GM11168 (cell line): Measurements from ENCODE around the gene DDX56.

Experiments
- in situ Hi-C: fragments of 300-500 bp; cut with MboI; formaldehyde crosslinking; loops from one replicate; pipeline ENCODE4 v1.12.0; 2022; ENCODE audit warnings: low sequenced_read_pairs; ENCODE audit not compliant: unreplicated experiment

The DDX56 gene

DNA sequence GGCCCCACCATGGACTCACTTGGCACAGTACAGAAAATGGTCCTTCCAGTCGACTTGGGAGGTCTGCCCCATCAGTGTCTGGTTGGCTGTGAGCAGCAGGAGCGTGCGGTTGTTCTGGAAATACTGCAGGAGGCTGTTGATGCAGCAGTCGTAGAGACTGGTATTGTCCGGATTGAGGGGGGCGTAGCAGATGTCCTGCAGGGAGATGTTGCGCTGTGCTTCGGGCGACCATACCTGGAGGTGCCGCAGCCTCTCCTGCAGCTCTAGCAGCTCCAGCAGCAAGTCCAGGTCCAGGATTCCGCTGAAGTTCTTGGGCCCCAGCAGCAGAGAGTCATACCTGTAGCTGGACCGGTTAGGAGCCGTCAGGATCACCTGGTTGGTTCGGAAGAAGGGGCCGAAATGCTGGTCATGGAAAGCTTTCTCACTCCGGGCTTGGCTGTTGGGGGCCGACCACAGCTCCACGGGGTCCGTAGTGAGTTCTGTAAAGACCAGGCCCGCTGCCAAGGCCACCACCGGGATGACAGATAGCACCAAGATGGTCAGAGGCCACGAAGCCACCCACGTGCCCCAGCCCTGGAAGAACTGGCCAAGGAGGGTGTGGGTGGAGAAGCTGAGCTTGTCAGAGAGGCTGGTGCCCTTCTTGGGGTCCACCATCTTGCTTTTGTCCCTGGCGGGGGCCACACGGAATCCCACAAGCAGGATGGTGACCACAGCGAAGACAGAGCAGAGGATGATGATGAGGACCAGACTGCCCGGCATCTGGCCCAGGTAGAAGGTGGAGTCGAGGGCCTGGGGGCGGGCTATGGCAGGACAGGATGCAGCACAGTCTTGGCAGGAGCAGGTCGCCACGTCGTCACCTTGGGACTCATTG, 34.7 kb downstream of the DDX56 start:
- in situ Hi-C loops = no loop called here

DNA sequence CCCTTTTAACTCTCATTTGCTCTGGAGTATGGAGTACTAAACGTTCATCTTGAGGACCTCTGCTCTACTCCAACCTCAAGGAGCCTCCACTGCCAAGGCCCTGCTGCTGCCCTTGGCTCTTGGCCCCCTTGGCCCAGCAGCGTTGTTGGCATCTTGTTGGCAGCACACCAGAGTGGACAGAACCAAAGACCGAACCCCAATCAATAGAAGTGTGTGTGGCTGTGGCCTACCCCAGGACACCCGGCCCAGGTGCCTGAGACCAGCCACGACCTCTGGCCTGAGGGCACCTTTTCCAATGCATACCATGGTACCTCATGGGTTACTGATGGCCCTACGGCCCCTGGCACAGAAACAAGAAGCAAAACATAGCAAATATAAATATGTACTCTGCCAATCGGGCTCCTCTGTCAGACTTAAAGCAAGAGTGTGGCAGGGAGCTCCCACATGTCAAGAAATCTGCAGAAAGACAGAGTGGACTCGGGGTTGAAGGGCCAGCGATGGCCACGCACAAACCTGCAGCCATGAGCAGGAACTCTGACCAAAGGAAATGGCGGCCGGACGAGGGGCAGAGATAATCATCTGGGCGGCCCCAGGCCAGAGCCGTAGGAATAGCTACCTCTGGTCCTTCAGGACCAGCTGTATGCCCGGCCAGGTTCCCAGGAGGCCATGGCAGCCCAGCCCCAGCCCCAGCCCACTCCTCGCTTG, 35.5 kb downstream of the DDX56 start:
- in situ Hi-C loops = no loop called here

DNA sequence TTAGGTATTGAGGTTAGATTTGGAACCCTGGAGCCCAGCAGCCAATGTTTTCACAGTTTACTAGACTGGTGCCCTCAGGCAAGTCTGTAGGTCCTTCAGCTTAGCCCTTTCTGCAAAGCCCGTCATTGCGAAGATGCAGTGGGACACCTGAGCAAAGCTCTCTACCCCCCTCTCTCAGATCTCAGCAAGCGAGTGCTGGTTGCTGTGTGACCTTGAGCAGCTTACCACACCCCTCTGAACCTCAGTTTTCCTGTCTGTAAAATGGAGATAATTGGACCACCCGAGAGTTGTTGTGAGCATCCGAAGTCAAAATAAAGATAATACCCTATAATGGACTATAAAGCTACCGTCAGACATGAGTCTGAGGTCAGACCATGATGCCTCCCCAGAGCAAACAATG, 36.3 kb downstream of the DDX56 start:
- in situ Hi-C loops = no loop called here

DNA sequence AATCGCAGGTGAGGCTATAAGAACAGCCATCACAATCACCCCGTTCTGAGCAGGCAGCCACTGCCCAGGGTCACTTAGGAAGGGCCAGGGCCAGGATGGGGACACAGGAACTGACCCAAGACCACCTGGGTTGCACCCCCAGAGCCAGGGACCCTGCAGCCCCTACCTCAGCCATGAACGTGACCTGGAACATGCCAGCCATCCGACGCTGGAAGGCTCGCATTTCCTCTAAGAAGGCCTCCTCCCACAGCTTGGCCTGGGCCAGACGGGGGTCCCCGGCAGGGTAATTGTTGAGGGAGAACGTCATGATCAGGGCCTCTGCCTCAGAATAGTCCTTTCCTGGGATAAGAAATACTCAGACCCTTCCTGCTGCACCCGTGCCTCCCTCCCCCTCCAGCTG, 37.6 kb downstream of the DDX56 start:
- in situ Hi-C loops = no loop called here

DNA sequence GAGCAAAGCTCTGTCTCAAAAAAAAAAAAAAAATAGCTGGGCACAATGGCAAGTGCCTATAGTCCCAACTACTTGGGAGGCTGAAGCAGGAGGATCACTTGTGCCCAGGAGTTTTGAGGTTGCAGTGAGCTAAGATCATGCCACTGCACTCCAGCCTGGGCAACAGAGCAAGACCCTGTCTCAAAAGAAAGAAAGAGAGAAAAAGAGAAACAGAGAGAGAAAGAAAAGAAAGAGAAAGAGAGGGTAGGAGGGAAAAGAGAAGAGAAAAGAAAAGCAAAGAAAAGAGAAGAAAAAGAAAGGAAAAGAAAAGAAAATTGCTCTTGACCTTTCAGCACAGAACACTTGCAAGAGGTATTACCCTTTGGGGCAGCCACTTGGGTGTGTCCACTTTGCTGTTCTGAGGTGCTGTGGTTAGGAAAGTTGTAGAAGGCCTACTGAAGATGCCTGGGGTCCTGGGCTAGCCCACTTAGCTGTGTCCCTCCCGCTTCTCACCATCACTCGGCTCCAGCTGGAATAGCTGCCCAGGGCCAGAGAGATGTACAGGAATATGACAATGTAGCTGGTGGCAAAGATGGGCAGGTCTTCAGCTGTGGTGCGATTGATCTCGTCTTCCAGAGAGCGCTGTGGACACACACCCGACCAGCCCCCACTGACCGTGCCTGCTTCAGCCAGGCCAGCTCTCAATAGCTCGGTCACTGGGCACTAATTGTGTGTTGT, 38.2 kb downstream of the DDX56 start:
- in situ Hi-C loops = no loop called here

DNA sequence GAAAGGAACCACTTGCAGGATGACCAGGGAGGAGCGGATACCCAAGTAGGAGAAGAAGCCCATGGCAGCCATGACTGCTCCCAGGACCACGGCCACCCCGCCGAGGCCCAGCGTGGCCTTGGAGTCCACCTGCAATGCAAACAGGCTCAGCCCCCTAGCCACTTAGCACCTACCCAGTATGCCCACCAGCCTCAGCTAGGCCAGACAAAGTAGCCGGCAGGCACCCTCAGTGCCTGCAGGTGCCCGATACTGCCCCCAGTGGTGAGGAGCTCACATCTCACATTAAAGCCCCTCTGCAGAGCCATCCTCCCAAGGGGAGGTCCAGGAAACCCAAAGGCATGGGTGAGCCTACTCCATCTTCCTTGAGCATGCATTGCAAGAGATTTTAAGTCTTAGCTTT, 39.2 kb downstream of the DDX56 start:
- in situ Hi-C loops = no loop called here

DNA sequence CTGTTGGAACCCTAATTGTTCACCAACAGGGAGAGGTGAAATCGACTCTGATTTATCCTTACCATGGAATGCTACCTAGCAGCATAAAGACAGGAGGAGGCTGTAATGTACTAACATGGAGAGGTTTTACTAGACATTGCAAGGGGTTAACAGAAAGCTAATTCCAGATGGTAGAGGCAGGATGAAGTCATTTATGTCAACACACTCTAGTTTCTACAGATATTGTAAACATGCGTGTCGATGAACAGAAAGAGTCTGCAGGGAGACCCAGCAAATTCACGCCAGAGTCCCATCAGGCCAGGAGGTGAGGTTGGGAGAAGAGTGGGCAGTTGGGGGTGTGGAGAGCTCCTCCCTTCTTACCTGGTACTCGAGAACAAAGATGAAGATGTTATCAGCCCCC, 39.6 kb downstream of the DDX56 start:
- in situ Hi-C loops = no loop called here

DNA sequence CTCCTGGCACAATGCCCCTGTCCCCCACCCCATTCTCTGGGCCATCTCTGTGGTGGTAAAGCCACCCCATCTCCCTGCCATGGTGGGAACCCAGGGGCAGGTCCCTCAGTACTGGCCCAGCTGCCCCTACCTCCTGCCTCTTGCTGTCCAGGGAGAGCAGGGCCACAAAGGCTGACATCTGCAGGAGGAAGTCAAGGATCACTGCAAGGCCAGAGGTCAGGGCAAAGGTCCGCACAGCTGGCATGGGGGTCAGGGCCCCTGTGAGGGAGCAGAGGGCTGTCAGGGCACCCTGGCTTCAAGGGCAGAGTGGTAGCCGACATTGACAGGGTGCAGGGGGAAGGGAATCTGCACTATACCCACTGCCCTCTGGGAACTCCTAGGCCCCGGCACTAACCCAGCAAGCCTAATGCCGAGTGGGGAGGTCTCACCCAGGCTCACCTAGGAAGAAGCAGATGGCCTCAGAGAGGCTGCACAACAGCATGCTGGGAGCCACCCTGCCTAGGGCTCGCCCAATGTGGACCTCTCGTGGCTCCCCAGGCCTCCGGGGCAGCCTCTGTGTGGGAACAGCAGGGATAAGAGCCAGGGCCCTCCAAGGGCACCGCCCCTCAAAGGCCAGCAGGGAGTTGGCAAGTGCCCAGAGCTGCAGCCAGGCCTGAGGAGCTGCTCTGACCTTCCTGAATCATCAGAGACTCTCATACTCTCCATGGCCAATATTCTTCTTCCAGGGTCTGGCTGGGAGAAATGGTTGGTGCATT, 40.2 kb downstream of the DDX56 start:
- in situ Hi-C loops = no loop called here

DNA sequence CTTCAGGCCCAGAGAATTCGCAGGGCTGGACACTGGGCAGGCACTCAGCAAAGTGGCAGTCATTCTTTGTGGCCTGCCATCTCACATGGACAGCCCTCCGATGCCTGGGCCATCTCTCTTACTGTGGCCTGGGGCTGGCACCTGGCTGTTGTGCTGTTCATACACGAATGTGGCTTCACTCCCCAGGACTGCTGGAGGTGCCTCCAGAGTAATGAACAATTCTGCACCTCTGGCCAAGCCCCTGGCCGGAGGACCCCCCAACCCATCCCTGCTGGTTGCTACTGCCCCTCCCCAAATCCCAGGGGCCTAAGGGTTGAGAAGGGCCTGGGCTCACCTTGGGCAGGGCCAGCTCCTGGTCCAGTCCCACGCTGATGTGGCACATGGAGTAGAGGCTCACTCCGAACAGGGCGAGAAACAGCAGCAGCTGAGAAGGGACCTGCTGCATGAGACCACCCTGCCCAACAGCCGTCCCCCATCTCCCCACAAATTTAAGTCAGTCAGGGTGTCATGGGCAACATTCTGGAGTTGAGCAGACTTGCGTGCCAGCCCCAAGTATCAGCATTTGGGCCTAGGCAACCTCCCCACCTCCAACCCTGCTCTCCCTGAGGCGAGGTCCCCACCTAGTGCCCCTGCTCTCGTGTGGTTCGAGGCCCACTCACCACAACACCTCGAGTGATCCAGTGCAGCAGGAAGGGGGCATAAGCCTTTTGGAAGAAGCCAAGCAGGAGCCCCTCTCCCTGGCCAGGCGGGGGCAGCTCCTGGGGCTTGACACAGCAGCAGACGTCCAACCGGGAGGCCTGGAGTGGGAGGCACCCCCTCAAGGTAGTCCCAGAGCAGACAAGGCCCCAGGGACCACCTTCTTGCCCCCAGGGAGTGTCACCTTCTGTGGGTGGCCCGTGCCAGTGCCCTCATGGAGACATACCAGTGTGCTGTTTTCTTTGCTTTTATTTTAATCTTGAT, 42.0 kb downstream of the DDX56 start:
- in situ Hi-C loops = no loop called here

DNA sequence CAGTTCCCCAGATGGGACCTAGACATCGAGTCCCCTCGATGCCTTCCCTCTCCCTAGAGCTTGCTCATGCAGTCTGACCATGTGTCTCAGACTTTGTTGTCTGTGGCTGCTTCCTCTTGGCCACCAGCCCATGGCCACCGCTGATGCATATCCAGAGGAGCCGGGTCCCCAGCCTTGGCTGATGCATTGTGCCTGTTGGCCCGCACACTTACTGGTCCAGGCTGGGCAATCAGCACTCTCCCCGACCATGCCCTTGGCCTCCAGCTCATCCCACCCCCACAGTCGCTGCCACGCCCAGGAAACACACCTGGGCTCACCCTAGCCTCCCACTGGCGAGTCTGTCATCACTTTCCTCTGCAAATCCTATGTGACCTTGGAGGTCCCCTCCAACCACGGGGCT, 42.7 kb downstream of the DDX56 start:
- in situ Hi-C loops = no loop called here

DNA sequence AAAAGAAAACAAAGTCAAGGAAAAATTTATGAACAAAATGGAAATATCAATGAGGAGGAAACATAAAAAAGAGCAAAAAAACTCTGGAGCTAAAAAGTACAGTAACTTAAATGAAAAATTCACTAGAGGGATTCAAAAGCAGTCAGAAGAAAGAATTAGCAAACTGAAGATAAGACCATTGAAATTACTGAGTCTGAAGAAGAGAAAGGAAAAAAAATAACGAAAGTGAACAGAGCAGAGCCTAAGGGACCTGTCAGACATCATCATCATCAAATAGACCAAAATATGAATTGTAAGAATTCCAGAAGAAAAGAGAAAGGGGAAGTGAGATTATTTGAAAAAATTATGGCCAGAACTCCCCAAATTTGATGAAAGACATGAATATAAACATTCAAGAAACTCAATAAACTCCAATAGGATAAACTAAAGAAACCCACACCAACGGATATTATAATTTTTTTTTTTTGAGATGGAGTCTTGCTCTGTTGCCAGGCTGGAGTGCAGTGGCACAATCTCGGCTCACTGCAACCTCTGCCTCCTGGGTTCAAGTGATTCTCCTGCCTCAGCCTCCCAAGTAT, 48.8 kb downstream of the DDX56 start:
- in situ Hi-C loops = no loop called here

DNA sequence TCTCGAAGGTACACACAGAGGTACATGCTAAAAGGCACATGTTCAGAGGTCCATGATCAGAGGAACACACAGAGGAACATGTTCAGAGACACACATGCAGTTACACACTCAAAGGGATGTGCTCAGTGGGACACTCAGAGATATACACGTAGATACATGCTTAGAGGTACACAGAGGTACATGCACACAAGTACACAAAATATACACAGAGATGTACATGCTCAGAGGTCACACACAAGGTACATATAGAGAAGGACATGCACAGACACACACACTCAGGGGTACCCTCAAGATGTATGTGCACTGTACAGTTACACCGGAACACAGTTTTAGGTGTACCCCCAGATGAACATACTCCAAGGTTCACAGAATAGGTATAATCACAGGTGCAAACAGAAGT, 51.4 kb downstream of the DDX56 start:
- in situ Hi-C loops = no loop called here

DNA sequence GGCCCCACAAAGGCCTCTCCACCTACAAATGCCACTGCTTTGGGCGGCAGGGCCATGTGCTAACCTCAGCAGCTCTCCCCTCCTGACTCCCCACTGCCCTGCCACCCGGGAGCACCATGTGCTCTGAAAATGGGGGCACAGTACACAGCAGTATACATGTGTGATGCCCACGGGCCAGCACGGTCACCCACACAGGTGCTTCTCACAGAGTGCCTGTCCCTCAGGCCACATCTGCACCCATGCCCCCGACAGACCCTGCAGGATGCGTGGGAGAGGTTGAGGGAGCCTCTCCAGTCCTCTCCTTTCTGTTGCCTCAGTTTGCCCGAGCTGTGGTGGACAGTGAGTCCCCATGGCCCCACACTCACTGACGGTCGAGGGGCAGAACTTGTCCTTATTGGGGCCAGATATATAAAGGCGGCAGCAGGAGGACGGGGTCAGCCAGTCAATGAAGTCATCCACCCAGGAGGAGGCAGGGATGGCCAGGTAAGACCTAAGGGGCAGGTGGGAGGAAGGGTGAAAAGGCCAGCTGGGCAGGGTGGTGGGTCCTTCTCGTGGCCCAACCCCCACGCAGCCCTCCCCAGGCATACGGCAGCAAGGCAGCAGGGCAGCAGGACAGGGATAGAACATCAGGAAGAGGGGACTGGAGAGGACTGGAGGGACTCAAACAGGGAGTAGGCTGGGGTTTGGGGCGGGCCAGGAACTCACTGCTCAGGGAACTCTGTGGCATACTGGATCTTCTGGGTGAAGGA, 52.2 kb downstream of the DDX56 start:
- in situ Hi-C loops = no loop called here

DNA sequence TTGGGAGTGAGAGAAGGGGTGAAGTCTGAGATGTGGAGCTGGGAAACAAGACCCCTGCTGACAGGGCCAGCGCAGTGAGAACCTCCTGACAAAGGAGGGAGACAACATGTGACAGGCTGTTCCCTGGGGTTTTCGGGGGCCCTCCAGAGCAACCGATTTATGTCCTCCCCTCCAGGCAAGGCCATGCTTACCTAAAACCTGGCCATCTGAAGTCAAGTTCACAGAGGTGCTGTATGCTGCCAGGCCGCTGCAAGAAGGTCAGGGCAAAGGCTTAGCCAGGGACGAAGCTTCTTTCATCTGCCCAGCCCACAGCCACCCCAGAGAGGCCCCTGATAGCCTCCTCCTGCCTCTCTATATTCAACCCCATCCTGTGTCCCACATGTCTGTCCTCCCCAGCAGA, 53.1 kb downstream of the DDX56 start:
- in situ Hi-C loops = no loop called here

DNA sequence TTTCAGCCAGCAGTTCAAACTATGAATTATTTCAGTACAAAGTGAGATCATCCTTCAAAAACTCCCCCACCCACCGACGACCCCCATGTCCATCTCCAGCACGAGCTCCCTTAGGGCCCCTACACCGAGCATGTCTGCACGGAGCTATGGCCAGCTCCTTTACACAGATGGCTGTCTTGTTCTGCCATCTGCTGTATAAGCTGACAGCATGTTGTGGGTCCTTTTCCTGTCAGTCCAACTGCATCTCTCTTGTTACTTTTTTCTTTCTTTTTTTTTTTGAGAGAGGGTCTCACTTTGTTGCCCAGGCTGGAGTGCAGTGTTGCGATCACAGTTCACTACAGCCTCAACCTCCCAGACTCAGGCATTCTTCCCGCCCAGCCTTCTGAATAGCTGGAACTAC, 54.2 kb downstream of the DDX56 start:
- in situ Hi-C loops = no loop called here

DNA sequence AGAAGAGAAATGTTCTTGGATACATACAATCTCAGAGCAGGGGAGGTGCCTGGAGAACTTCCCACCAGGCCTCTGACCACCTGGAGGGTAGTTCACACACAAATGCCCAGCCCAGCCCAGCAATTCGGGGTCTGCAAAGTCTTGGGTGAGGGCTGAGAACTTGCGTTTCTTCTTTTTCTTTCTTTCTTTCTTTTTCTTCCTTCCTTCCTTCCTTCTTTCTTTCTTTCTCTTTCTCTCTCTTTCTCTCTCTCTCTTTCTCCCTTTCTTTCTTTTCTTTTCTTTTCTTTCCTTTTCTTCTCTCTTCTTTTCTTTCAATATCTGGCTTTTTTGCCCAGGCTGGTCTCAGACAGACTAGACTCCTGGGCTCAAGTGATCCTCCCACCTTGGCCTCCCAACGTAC, 54.9 kb downstream of the DDX56 start:
- in situ Hi-C loops = no loop called here

DNA sequence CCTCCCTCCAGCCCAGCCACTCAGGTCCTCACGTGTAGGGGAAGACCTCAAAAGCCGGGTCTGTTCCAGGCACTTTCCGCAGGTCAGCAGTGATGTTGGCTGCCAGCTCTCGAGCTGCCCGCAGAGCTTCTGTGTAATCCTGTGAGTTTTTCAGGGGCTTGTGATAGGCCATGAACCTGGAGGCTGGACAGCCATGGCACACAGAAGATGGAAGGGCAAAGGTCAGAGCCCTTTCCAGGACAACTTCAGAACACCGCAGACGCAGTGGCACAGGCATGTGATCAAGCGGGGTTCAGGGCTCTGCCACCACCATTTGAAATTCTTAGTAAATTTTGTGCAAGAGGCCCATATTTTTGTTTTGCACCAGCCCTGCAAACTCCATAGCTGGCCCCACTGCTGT, 56.5 kb downstream of the DDX56 start:
- in situ Hi-C loops = no loop called here
